ENCODE data around the gene KIAA0232. TPM values are rescaled to one million over a fixed set of nuclear protein-coding genes. Genes with fewer than 3 reads are reported as not detected.
"Not testable (repeated sequence)": the region's sequence is repeated elsewhere in the genome, so short reads cannot be mapped to it uniquely, and the experiment has no call there.

The KIAA0232 gene
- total RNA-seq, 1 donor from 2014 or later, result 14.5 TPM

- H3K4me3 Mint-ChIP-seq, result no peak overlapping the region
- intact Hi-C loops (cut with micrococcal nuclease), result no loop called here
- peaks cover 5% of the 10 kb centered on the region for H3K4me1 Mint-ChIP-seq (ENCODE audit: low read depth)
- H3K27me3 Mint-ChIP-seq (ENCODE audit: insufficient read depth), result no peaks in the 10 kb centered on the region
- H3K36me3 Mint-ChIP-seq (ENCODE audit: low read depth), result peaks cover 7% of the 10 kb centered on the region
- no peak overlapping the region for H3K27ac Mint-ChIP-seq
- H3K9me3 Mint-ChIP-seq, result no peaks in the 10 kb centered on the region
- no peak for DNase-seq (ENCODE audit: low spot score)
These were observed 28.6 kb downstream of the KIAA0232 start for GRCh38 chr4:6811165-6811564.

DNA sequence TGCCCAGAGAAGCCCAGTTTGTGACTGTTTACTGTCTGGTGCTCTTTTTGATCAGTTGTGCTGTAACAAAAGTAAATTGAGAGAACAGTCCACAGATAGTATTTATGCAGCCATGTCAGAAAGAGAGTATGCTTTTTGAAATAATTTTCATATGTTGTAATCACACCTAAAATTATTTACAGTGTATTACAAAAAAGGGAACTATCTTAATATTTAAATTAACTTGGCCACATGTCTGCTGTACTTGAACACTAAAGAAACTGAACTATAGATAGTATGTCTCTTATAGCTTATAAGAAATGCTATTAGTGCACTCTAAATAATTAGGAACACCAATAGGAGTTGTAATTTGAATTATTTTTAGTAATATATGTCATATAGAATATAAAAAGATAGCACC lies 30.2 kb downstream of the KIAA0232 start:
- H3K4me1 Mint-ChIP-seq (ENCODE audit: low read depth), result peaks cover 5% of the 10 kb centered on the region
- H3K4me3 Mint-ChIP-seq, result no peak overlapping the region

DNA sequence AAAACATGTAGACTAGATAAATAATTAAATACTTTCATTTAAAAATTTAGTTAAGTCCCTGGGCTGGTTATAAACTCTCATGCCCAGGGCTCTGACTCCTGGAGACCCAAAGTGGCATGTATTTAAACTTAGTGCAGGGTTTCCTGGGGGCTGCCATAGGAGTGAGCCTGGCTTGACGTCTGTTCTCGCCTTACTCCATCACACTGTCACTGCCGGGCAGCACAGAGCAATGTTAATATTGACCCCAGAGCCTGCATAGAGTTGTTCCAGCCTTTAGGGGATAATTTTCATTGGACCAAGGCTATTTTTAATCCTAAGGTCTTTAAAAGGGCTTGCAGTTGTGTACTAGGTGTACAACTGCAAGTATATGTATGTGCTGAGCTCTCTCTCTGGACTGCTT lies 31.2 kb downstream of the KIAA0232 start:
- Mint-ChIP-seq H3K4me1 (ENCODE audit: low read depth) (peaks cover 5% of the 10 kb centered on the region), H3K27me3 (ENCODE audit: insufficient read depth) (no peaks in the 10 kb centered on the region), H3K9me3 (peaks cover 4% of the 10 kb centered on the region), H3K27ac (no peak overlapping the region), H3K4me3 (no peak overlapping the region), H3K36me3 (ENCODE audit: low read depth) (peaks cover 11% of the 10 kb centered on the region)
- no peak for DNase-seq (ENCODE audit: low spot score)
- intact Hi-C loops (cut with micrococcal nuclease), result no loop called here

More for the DNA sequence above, 30.2 kb downstream of the KIAA0232 start:
- intact Hi-C loops (cut with micrococcal nuclease), result no loop called here
- H3K36me3 Mint-ChIP-seq (ENCODE audit: low read depth), result peaks cover 10% of the 10 kb centered on the region
- no peaks in the 10 kb centered on the region for H3K9me3 Mint-ChIP-seq
- H3K27me3 Mint-ChIP-seq (ENCODE audit: insufficient read depth), result no peaks in the 10 kb centered on the region
- H3K27ac Mint-ChIP-seq, result no peak overlapping the region
- no peak for DNase-seq (ENCODE audit: low spot score)

DNA sequence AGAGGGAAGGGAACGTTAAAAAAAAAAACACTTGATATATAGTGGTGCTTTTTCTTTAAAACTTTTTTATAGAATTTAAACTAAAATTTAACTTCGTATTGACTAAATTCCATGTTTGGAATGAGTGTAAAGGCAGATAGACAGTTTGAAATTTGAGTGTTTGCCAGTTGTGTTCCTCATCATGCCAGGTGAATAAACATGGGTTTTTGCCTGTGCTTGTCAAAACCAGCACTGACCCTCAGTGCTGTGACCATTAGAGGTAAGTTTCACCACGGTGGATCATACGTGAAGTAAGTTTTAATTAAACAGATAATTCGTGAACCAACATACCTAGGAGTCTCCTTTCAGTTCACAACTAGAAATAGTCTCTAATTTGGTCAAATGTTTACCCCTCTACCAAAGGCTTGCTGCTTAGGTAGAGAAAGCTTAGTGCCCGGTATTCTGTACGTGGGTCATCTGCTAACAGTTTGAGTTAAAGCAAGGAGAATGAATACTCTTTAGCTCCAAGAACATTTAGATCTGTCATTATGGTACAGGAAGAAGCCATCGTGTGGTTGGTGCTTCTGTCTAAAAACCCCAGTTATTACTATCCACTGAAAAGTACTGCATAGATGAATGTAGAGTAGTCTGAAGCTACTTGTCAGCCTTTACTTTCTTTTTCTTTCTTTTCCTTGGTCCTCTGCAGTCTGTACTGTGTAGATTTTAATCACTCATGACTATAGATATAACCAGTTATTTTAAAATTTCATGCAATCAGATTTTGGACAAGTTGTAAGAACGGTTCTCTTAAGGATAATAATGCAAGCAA lies 32.7 kb downstream of the KIAA0232 start:
- H3K36me3 Mint-ChIP-seq (ENCODE audit: low read depth), result peaks cover 22% of the 10 kb centered on the region
- DNase-seq (ENCODE audit: low spot score), result no peak
- H3K27me3 Mint-ChIP-seq (ENCODE audit: insufficient read depth), result no peaks in the 10 kb centered on the region
- H3K27ac Mint-ChIP-seq, result no peak overlapping the region
- H3K4me1 Mint-ChIP-seq (ENCODE audit: low read depth), result peaks cover 5% of the 10 kb centered on the region
- no peak overlapping the region for H3K4me3 Mint-ChIP-seq
- intact Hi-C loops (cut with micrococcal nuclease), result no loop called here
- H3K9me3 Mint-ChIP-seq, result peaks cover 19% of the 10 kb centered on the region

GRCh38 chr4:6819295-6819694 lies 36.8 kb downstream of the KIAA0232 start:
- Mint-ChIP-seq H3K36me3 (ENCODE audit: low read depth) (peaks cover 32% of the 10 kb centered on the region), H3K9me3 (peaks cover 32% of the 10 kb centered on the region), H3K27ac (no peak overlapping the region), H3K27me3 (ENCODE audit: insufficient read depth) (no peaks in the 10 kb centered on the region), H3K4me3 (no peak overlapping the region), H3K4me1 (ENCODE audit: low read depth) (peaks cover 5% of the 10 kb centered on the region)
- DNase-seq (ENCODE audit: low spot score), result no peak
- intact Hi-C loops (cut with micrococcal nuclease), result no loop called here

DNA sequence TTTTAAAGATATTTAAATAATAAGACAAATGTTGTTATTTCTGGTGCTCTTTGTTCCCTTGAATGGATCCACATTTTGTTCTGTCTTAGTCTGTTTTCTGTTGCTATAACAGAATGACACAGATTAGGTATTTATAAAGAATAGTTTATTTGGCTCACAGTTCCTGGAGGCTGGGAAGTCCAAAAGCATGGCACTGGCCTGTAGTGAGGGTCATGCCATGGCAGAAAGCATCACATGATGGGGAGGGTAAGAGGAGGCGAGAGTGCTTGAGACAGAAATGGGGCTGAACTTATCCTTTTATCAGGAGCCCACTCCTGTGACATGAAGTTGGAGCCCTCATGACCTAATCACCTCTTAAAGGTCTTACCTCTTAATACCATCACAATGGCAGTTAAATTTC lies 38.2 kb downstream of the KIAA0232 start:
- no peak overlapping the region for H3K27ac Mint-ChIP-seq
- peaks cover 32% of the 10 kb centered on the region for H3K9me3 Mint-ChIP-seq
- no peak overlapping the region for H3K4me3 Mint-ChIP-seq
- H3K27me3 Mint-ChIP-seq (ENCODE audit: insufficient read depth), result no peaks in the 10 kb centered on the region
- H3K36me3 Mint-ChIP-seq (ENCODE audit: low read depth), result peaks cover 31% of the 10 kb centered on the region
- no peak for DNase-seq (ENCODE audit: low spot score)
- peaks cover 7% of the 10 kb centered on the region for H3K4me1 Mint-ChIP-seq (ENCODE audit: low read depth)
- intact Hi-C loops (cut with micrococcal nuclease), result loop anchor here (5.0 kb wide), 1 partner anchor 37 kb away; no protein-coding TSS in a partner anchor

- Mint-ChIP-seq H3K9me3 (peaks cover 25% of the 10 kb centered on the region), H3K27me3 (ENCODE audit: insufficient read depth) (no peaks in the 10 kb centered on the region), H3K4me3 (no peak overlapping the region), H3K27ac (no peak overlapping the region), H3K4me1 (ENCODE audit: low read depth) (peaks cover 13% of the 10 kb centered on the region), H3K36me3 (ENCODE audit: low read depth) (peaks cover 31% of the 10 kb centered on the region)
- DNase-seq (ENCODE audit: low spot score), result no peak
- intact Hi-C loops (cut with micrococcal nuclease), result loop anchor here (5.0 kb wide), 1 partner anchor 33 kb away; no protein-coding TSS in a partner anchor
These were observed 41.5 kb downstream of the KIAA0232 start for GRCh38 chr4:6824071-6824470.

GRCh38 chr4:6824772-6825402 lies 42.4 kb downstream of the KIAA0232 start:
- peaks cover 13% of the 10 kb centered on the region for H3K4me1 Mint-ChIP-seq (ENCODE audit: low read depth)

DNA sequence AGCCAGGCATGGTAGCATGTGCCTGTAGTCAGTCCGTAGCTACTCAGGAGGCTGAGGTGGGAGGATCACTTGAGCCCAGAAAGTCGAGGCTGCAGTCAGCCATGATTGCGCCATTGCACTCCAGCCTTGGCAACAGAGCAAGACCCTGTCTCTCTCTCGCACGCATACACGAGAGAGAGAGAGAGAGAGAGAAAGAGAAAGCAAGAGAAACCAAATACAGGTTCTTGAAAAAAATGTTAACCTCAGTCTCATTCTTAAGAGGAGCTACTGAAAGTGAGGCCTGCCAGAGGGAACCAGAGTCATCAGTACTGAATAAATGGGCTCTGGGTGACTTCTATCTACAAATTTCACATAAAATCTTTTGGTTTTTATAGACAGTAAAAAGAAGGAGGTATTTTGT lies 42.9 kb downstream of the KIAA0232 start:
- intact Hi-C loops (cut with micrococcal nuclease), result no loop called here
- H3K36me3 Mint-ChIP-seq (ENCODE audit: low read depth), result peaks cover 21% of the 10 kb centered on the region
- H3K4me3 Mint-ChIP-seq, result no peak overlapping the region
- DNase-seq (ENCODE audit: low spot score), result no peak
- no peaks in the 10 kb centered on the region for H3K27me3 Mint-ChIP-seq (ENCODE audit: insufficient read depth)
- H3K4me1 Mint-ChIP-seq (ENCODE audit: low read depth), result peaks cover 13% of the 10 kb centered on the region
- H3K27ac Mint-ChIP-seq, result no peak overlapping the region
- peaks cover 12% of the 10 kb centered on the region for H3K9me3 Mint-ChIP-seq

More at GRCh38 chr4:6824772-6825402, 42.4 kb downstream of the KIAA0232 start:
- no peak overlapping the region for H3K27ac Mint-ChIP-seq
- H3K4me3 Mint-ChIP-seq, result no peak overlapping the region
- no peak for DNase-seq (ENCODE audit: low spot score)
- peaks cover 17% of the 10 kb centered on the region for H3K9me3 Mint-ChIP-seq
- intact Hi-C loops (cut with micrococcal nuclease), result loop anchor here (5.0 kb wide), 1 partner anchor 32 kb away; no protein-coding TSS in a partner anchor
- no peaks in the 10 kb centered on the region for H3K27me3 Mint-ChIP-seq (ENCODE audit: insufficient read depth)
- peaks cover 26% of the 10 kb centered on the region for H3K36me3 Mint-ChIP-seq (ENCODE audit: low read depth)

DNA sequence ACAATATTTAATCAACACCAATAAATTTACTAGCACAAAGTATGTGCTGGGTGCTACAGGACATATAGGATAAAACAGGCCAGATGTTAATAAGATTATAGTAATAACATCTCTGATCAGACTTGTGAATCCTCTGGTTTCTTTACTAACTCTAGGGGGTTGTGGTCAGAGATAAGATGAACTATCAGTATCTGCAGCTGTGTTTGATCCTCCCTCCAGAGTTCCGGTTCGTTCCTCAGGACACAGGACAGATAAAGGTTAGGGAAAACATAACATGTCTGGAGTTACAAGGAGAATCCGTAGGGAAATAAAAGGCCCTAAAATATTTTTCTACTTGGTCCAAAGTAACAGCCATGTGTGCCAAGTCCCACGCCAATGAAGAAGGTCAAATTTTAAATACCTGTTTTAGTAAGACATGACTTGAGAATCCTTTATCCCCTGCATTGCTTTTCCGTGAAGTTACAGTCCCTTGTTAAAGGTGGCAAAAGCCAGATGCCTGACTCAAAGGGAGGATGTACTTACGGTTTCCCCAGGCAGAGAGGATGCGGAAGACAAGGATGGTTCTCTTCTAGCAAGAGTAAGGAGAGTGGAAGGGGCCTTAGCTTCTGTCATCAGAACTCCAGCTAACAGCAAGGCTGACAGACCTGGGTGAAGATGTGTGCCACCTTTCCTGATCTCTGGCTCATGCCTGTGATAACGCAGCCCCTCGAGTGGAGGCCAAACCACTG lies 44.4 kb downstream of the KIAA0232 start:
- no peak for DNase-seq (ENCODE audit: low spot score)
- no peak overlapping the region for H3K27ac Mint-ChIP-seq
- H3K36me3 Mint-ChIP-seq (ENCODE audit: low read depth), result peaks cover 20% of the 10 kb centered on the region
- intact Hi-C loops (cut with micrococcal nuclease), result no loop called here
- H3K4me1 Mint-ChIP-seq (ENCODE audit: low read depth), result peaks cover 13% of the 10 kb centered on the region
- peaks cover 3% of the 10 kb centered on the region for H3K9me3 Mint-ChIP-seq
- H3K27me3 Mint-ChIP-seq (ENCODE audit: insufficient read depth), result no peaks in the 10 kb centered on the region
- no peak overlapping the region for H3K4me3 Mint-ChIP-seq

DNA sequence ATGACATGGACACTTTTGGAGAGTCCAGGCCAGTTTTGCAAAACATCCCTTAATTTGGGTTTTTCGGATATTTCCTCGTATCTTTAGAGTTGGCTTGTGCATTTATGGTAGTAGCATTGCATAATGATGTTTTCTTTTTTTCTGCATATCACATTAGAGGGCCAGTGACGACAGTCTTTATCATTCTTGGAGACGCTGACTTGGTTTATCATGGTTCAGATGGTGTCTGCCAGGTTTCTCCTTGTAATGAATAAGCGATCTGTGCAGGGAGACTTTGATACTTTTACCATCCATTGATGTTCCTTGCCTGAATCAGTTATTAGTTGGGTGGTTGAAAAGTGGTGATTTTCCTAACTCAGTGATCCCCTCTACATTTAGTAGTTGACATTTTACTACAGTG lies 46.6 kb downstream of the KIAA0232 start:
- H3K27me3 Mint-ChIP-seq (ENCODE audit: insufficient read depth), result no peaks in the 10 kb centered on the region
- no peaks in the 10 kb centered on the region for H3K9me3 Mint-ChIP-seq
- no peak overlapping the region for H3K27ac Mint-ChIP-seq
- DNase-seq (ENCODE audit: low spot score), result no peak
- intact Hi-C loops (cut with micrococcal nuclease), result no loop called here
- peaks cover 13% of the 10 kb centered on the region for H3K4me1 Mint-ChIP-seq (ENCODE audit: low read depth)
- H3K36me3 Mint-ChIP-seq (ENCODE audit: low read depth), result peaks cover 27% of the 10 kb centered on the region
- H3K4me3 Mint-ChIP-seq, result no peak overlapping the region

DNA sequence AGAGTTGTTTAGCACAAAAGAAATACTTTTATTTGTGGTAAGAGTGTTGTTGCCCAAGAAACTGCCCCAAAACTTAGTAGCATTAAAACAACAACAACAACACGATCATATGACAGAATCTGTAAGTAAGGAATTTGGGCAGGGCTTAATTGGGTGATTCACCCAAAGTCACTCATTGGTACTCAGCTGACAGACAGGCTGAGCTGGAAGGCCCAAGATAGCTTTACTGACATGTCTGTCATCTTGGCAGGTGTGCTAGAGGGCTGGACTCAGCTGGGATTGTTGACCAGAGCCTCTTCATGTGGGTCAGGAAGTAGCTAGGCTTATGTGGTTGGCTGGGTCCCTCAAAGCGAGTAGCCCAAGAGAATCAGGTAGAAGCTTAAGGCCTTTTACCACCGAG lies 52.3 kb downstream of the KIAA0232 start:
- Mint-ChIP-seq H3K4me1 (ENCODE audit: low read depth) (no peaks in the 10 kb centered on the region), H3K9me3 (no peaks in the 10 kb centered on the region), H3K27ac (no peak overlapping the region), H3K27me3 (ENCODE audit: insufficient read depth) (no peaks in the 10 kb centered on the region), H3K36me3 (ENCODE audit: low read depth) (peaks cover 26% of the 10 kb centered on the region), H3K4me3 (no peak overlapping the region)
- intact Hi-C loops (cut with micrococcal nuclease), result no loop called here
- no peak for DNase-seq (ENCODE audit: low spot score)

GRCh38 chr4:6835616-6836015 lies 53.1 kb downstream of the KIAA0232 start:
- not testable (repeated sequence) for H3K9me3 Mint-ChIP-seq; DNase-seq (ENCODE audit: low spot score)

More at GRCh38 chr4:6835616-6836015, 53.1 kb downstream of the KIAA0232 start:
- H3K4me1 Mint-ChIP-seq (ENCODE audit: low read depth); H3K27ac Mint-ChIP-seq; intact Hi-C loops (cut with micrococcal nuclease); H3K4me3 Mint-ChIP-seq; H3K27me3 Mint-ChIP-seq (ENCODE audit: insufficient read depth): not testable (repeated sequence)
- H3K36me3 Mint-ChIP-seq (ENCODE audit: low read depth), result peaks cover 25% of the 10 kb centered on the region
